ENCODE measurements around the gene FMNL1. TPM values are rescaled to one million over a fixed set of nuclear protein-coding genes. Genes with fewer than 3 reads are reported as not detected.

FMNL1 gene
- total RNA-seq, 1 experiment from 2014 or later: 20.0 TPM

GRCh38 chr17:45289301-45290268 is 67.9 kb downstream of the FMNL1 start:
- CTCF ChIA-PET: interaction anchor here (0.9 kb wide), 1 partner anchor 37 kb away, joined by 3 read pairs; no protein-coding TSS in a partner anchor

GRCh38 chr17:45290269-45290765 is 68.6 kb downstream of the FMNL1 start:
- DNase-seq (ENCODE audit: low read depth, low spot score) (no peak), ATAC-seq (no peak)
- Histone ChIP-seq H3K9me3 (ENCODE audit: control insufficient read depth, insufficient read depth, low read depth, low read length) (no peaks in the 10 kb centered on the region), H3K4me1 (ENCODE audit: control insufficient read depth, insufficient read depth, low read length) (peaks cover 72% of the 10 kb centered on the region), H3K27ac (ENCODE audit: low read length) (peak overlapping the region; percentile 93), H3K27me3 (ENCODE audit: control insufficient read depth, insufficient read depth, low read length) (no peaks in the 10 kb centered on the region), H3K4me3 (ENCODE audit: low read depth in 2 of 2, low read length in 2 of 2) (no peak overlapping the region), H3K36me3 (ENCODE audit: control insufficient read depth, insufficient read depth, low read length) (peaks cover 11% of the 10 kb centered on the region)
- ChIA-PET POLR2A (no interaction called here), CTCF (interaction anchor here (0.9 kb wide), 1 partner anchor 36 kb away, joined by 3 read pairs; no protein-coding TSS in a partner anchor)
- intact Hi-C loops (cut with micrococcal nuclease; ENCODE audit: unreplicated experiment) (no loop called here), in situ Hi-C loops (cut with HindIII; ENCODE audit: low pct_unique_long_range_greater_than_20kb, low sequenced_read_pairs) (no loop called here)
- TF ChIP-seq CTCF (IDR thresholded peaks at IDR 0.05) (no peak), TCF7L2 (IDR thresholded peaks at IDR 0.05; ENCODE audit: low read depth, low read length) (no peak), SIN3A (IDR thresholded peaks at IDR 0.05; ENCODE audit: borderline replicate concordance, insufficient read depth, low read depth, low read length) (no peak), POLR2AphosphoS5 (IDR thresholded peaks at IDR 0.05; ENCODE audit: low read depth, low read length) (0 out of 2 replicates have a peak, but pooled peaks have one; percentile 6)
- no TSS peak for BruUV-seq (replicated peaks)

More at GRCh38 chr17:45289301-45290268, 67.9 kb downstream of the FMNL1 start:
- in situ Hi-C loops (cut with HindIII; ENCODE audit: low pct_unique_long_range_greater_than_20kb, low sequenced_read_pairs) (no loop called here), intact Hi-C loops (cut with micrococcal nuclease; ENCODE audit: unreplicated experiment) (no loop called here)
- Histone ChIP-seq H3K27ac (ENCODE audit: low read length) (peak overlapping the region; percentile 93), H3K4me1 (ENCODE audit: control insufficient read depth, insufficient read depth, low read length) (peaks cover 65% of the 10 kb centered on the region), H3K36me3 (ENCODE audit: control insufficient read depth, insufficient read depth, low read length) (peaks cover 13% of the 10 kb centered on the region), H3K4me3 (ENCODE audit: low read depth in 2 of 2, low read length in 2 of 2) (no peak overlapping the region), H3K9me3 (ENCODE audit: control insufficient read depth, insufficient read depth, low read depth, low read length) (no peaks in the 10 kb centered on the region), H3K27me3 (ENCODE audit: control insufficient read depth, insufficient read depth, low read length) (no peaks in the 10 kb centered on the region)
- DNase-seq (ENCODE audit: low read depth, low spot score) (no peak), ATAC-seq (peak; percentile 5; the same call in 1 of the 2 replicates)
- TF ChIP-seq POLR2AphosphoS5 (IDR thresholded peaks at IDR 0.05; ENCODE audit: low read depth, low read length) (peak; percentile 28; the same call in 1 of the 2 replicates), SIN3A (IDR thresholded peaks at IDR 0.05; ENCODE audit: borderline replicate concordance, insufficient read depth, low read depth, low read length) (no peak)
- BruUV-seq (replicated peaks): no TSS peak
- POLR2A ChIA-PET: no interaction called here

GRCh38 chr17:45291171-45291805 is 69.6 kb downstream of the FMNL1 start:
- intact Hi-C loops (cut with micrococcal nuclease; ENCODE audit: unreplicated experiment) (no loop called here), in situ Hi-C loops (cut with HindIII; ENCODE audit: low pct_unique_long_range_greater_than_20kb, low sequenced_read_pairs) (no loop called here)
- Histone ChIP-seq H3K27me3 (ENCODE audit: control insufficient read depth, insufficient read depth, low read length) (no peaks in the 10 kb centered on the region), H3K4me1 (ENCODE audit: control insufficient read depth, insufficient read depth, low read length) (peaks cover 82% of the 10 kb centered on the region), H3K27ac (ENCODE audit: low read length) (peak overlapping the region; percentile 93), H3K4me3 (ENCODE audit: low read depth in 2 of 2, low read length in 2 of 2) (no peak overlapping the region), H3K36me3 (ENCODE audit: control insufficient read depth, insufficient read depth, low read length) (peaks cover 6% of the 10 kb centered on the region), H3K9me3 (ENCODE audit: control insufficient read depth, insufficient read depth, low read depth, low read length) (no peaks in the 10 kb centered on the region)
- DNase-seq (ENCODE audit: low read depth, low spot score): no peak
- ChIA-PET CTCF (no interaction called here), POLR2A (no interaction called here)
- TF ChIP-seq SIN3A (IDR thresholded peaks at IDR 0.05; ENCODE audit: borderline replicate concordance, insufficient read depth, low read depth, low read length) (no peak), POLR2AphosphoS5 (IDR thresholded peaks at IDR 0.05; ENCODE audit: low read depth, low read length) (no peak), REST (IDR thresholded peaks at IDR 0.05; ENCODE audit: insufficient read depth in 1 of 2, low read depth in 2 of 2, low read length in 1 of 2) (no peak), CTCF (IDR thresholded peaks at IDR 0.05) (no peak), TCF7L2 (IDR thresholded peaks at IDR 0.05; ENCODE audit: low read depth, low read length) (no peak)
- no TSS peak for BruUV-seq (replicated peaks)
- ATAC-seq: no peak
